RWPE1 (cell line): ENCODE data around the gene DDX19B.

Experiments used
- CTCF ChIA-PET: fragments of 350-600 bp; sonication (Branson Sonifier 250); formaldehyde crosslinking; extraction: SDS; loops from one replicate; lab custom pipeline; 2021; lab: Yijun Ruan, JAX
- POLR2A ChIA-PET: fragments of 400-600 bp; formaldehyde crosslinking; extraction: SDS; loops from one replicate; lab custom pipeline; 2020; ENCODE audit warnings: antibody characterized with exemption; ENCODE audit not compliant: low non-redundant PET; lab: Yijun Ruan, JAX
- DNase-seq: peaks from one replicate; pipeline ENCODE4 v3.0.0; 2012; ENCODE audit warnings: low spot score
- H3K27ac ChIP-seq: fragments of 450-650 bp; 2 replicates; pipeline ENCODE4 v1.5.1; 2017
- TF ChIP-seq, protein P1 (sequence below): fragments of 450-650 bp; conservative IDR thresholded peaks from 2 replicates; pipeline ENCODE4 v1.5.1; 2017; ENCODE audit warnings: low read depth, mild to moderate bottlenecking

DDX19B gene

DNA sequence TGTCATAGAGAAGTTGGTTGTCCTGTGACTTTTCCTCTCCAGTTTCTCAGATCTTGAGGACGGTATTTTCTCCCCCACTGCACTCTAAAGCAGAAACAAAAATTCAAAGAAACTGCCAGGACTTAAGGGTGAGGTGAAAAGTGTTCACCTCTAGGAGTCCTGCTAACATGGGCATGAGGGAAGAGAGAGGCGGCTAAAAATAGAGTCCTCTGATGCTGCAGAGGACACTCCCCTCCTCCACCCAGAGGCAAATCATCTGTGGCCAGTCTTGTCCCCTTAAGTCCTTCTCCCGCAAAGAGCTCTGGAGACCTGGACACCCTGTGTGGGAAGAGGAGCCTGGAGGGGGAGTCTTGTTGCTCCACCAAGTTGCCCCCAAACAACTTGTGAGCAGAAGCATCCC, 43.0 kb downstream of the DDX19B start:
- ChIA-PET POLR2A (no interaction called here), CTCF (no interaction called here)
- TF ChIP-seq, protein P1, sequence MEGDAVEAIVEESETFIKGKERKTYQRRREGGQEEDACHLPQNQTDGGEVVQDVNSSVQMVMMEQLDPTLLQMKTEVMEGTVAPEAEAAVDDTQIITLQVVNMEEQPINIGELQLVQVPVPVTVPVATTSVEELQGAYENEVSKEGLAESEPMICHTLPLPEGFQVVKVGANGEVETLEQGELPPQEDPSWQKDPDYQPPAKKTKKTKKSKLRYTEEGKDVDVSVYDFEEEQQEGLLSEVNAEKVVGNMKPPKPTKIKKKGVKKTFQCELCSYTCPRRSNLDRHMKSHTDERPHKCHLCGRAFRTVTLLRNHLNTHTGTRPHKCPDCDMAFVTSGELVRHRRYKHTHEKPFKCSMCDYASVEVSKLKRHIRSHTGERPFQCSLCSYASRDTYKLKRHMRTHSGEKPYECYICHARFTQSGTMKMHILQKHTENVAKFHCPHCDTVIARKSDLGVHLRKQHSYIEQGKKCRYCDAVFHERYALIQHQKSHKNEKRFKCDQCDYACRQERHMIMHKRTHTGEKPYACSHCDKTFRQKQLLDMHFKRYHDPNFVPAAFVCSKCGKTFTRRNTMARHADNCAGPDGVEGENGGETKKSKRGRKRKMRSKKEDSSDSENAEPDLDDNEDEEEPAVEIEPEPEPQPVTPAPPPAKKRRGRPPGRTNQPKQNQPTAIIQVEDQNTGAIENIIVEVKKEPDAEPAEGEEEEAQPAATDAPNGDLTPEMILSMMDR = no peak
- no peak overlapping the region for H3K27ac ChIP-seq
- no peak for DNase-seq

DNA sequence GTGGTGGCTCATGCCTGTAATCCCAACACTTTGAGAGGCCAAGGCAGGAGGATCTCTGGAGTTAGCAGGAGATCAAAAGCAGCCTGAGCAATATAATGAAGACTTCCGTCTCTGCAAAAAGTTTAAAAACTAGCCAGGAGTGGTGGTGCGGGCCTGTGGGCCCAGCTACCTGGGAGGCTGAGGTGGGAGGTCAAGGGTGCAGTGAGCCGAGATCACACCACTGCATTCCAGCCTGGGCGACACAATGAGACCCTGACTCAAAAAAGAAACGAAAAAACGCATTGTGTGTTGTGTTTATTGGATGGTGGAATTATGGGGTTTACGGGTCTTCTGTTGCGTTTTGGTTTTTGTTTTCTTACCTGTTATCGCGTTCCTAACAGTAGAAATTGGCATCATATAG, 46.9 kb downstream of the DDX19B start:
- H3K27ac ChIP-seq = peak overlapping the region; percentile 81
- CTCF ChIA-PET = interaction anchor here (0.6 kb wide), 1 partner anchor 336 kb away, joined by 3 read pairs; no protein-coding TSS in a partner anchor
- POLR2A ChIA-PET = no interaction called here
- TF ChIP-seq, protein P1 = no peak
- DNase-seq = no peak

DNA sequence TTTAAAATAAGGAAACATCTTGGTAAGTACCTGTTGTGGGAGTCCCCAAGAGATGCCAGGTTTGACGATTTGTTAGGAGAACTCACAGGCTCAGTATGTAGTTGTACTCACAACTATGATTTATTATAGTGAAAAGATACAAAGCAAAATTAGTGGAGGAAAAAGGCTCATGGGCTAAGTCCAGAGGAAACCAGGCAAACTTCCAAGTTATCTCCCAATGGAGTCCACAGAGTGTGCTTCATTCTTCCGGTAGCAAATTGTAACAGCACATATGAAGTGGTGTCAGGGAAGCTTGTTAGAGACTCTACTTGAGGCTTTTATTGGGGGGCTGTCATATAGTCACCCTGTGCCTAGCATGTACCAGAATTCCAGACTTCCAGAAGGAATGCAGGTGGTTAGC, 50.0 kb downstream of the DDX19B start:
- ChIA-PET CTCF (no interaction called here), POLR2A (interaction anchor here (0.7 to 0.8 kb wide), 2 partner anchors 10 to 12 kb away, joined by 8 to 12 read pairs; no protein-coding TSS in a partner anchor)
- DNase-seq = no peak
- no peak overlapping the region for H3K27ac ChIP-seq
- TF ChIP-seq, protein P1 = no peak

DNA sequence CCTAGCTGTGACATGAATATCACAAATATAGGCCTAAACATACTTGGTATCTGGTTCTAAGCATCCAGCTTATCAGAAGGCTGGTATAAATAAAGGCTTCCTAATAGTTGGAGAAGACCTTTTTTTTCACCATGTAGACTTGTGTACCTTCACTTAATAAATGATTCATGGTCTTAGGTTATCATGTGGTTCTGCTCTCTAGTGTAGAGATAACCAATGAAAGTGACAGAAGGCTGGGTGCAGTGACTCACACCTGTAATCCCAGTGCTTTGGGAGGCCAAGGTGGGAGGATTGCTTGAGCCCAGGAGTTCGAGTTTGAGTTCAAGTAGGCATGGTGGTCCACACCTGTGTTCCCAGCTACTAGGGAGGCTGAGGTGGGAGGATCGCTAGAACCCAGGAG, 50.8 kb downstream of the DDX19B start:
- no peak overlapping the region for H3K27ac ChIP-seq
- ChIA-PET CTCF (no interaction called here), POLR2A (no interaction called here)
- TF ChIP-seq, protein P1 = no peak
- no peak for DNase-seq

DNA sequence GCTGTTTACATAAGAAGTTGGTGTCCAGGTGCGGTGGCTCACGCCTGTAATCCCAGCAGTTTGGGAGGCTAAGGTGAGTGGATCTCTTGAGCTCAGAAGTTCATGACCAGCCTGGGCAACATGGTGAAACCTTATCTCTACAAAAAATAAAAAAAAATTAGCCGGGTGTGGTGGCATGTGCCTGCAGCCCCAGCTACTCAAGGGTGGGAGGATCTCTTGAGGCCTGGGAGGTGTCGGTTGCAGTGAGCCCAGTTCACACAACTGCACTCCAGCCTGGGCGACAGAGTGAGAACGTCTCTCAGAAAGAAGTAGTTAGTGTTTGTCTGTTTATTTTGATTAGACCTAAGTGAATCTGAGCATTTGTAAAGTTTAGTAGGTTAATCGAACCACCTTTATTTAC, 60.6 kb downstream of the DDX19B start:
- ChIA-PET CTCF (interaction anchor here (0.9 kb wide), 1 partner anchor 295 kb away, joined by 3 read pairs; no protein-coding TSS in a partner anchor), POLR2A (interaction anchor here (0.5 to 1.1 kb wide), 5 partner anchors 11 to 52 kb away, joined by 3 to 12 read pairs (median 4); partner anchors contain the start of gene DDX19A)
- TF ChIP-seq, protein P1 = no peak
- H3K27ac ChIP-seq = no peak overlapping the region
- no peak for DNase-seq

DNA sequence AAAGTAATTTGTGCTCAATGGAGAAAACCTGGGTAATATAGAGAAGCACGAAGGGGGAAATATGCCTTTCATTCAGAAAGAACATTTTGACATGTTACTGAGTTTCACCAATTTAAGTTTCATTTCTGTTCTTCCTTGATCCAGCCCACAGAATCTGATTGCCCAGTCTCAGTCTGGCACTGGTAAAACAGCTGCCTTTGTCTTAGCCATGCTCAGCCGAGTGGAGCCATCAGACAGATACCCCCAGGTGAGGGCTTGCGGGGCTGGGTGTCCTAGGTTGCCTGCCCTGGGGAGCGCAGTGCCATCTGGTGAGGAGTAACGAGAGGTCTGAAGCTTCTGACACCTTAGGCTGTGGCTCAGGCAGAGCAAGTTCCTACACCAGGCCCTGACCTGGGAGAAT, 65.4 kb downstream of the DDX19B start:
- TF ChIP-seq, protein P1 = no peak
- POLR2A ChIA-PET = no interaction called here
- H3K27ac ChIP-seq = peak overlapping the region; percentile 15; the same call in 1 of the 2 replicates
- no peak for DNase-seq
- CTCF ChIA-PET = interaction anchor here (0.6 kb wide), 1 partner anchor 103 kb away, joined by 4 read pairs; no protein-coding TSS in a partner anchor
